Measurements from ENCODE around the gene TSPAN12.
"Not testable (repeated sequence)": the region's sequence is repeated elsewhere in the genome, so short reads cannot be mapped to it uniquely, and the experiment has no call there.

Gene TSPAN12

GRCh38 chr7:120799813-120800475 lies 58.0 kb downstream of the TSPAN12 start:
- no peak for DNase-seq

GRCh38 chr7:120799147-120799546 lies 58.8 kb downstream of the TSPAN12 start:
- no peak for DNase-seq

- DNase-seq: no peak
These were observed 60.8 kb downstream of the TSPAN12 start for GRCh38 chr7:120797026-120797645.

- no peak for DNase-seq
These were observed 63.7 kb downstream of the TSPAN12 start for GRCh38 chr7:120794106-120794729.

GRCh38 chr7:120793213-120793936 lies 64.6 kb downstream of the TSPAN12 start:
- DNase-seq: no peak

- no peak for DNase-seq
These were observed 65.1 kb downstream of the TSPAN12 start for GRCh38 chr7:120792861-120793130.

- peak in 1 of 2 experiments; percentile 67 for DNase-seq
These were observed 65.7 kb downstream of the TSPAN12 start for GRCh38 chr7:120792091-120792860.

GRCh38 chr7:120785095-120785494 lies 72.8 kb downstream of the TSPAN12 start:
- DNase-seq: no peak

GRCh38 chr7:120783721-120784120 lies 74.2 kb downstream of the TSPAN12 start:
- DNase-seq: no peak

GRCh38 chr7:120783273-120783672 lies 74.7 kb downstream of the TSPAN12 start:
- no peak for DNase-seq

GRCh38 chr7:120781924-120782323 lies 76.0 kb downstream of the TSPAN12 start:
- not testable (repeated sequence) for DNase-seq

- DNase-seq: no peak
These were observed 77.0 kb downstream of the TSPAN12 start for GRCh38 chr7:120780938-120781337.

- not testable (repeated sequence) for DNase-seq
These were observed 77.5 kb downstream of the TSPAN12 start for GRCh38 chr7:120780451-120780850.

- not testable (repeated sequence) for DNase-seq
These were observed 78.9 kb downstream of the TSPAN12 start for GRCh38 chr7:120779078-120779477.

GRCh38 chr7:120775755-120776154 lies 82.2 kb downstream of the TSPAN12 start:
- DNase-seq: no peak

GRCh38 chr7:120774481-120774880 lies 83.5 kb downstream of the TSPAN12 start:
- no peak for DNase-seq

GRCh38 chr7:120770206-120770605 lies 87.7 kb downstream of the TSPAN12 start:
- DNase-seq: no peak

- DNase-seq: no peak
These were observed 97.1 kb downstream of the TSPAN12 start for GRCh38 chr7:120760851-120761250.

- DNase-seq: no peak
These were observed 97.9 kb downstream of the TSPAN12 start for GRCh38 chr7:120760050-120760449.

GRCh38 chr7:120743128-120743527 lies 114.8 kb downstream of the TSPAN12 start:
- no peak for DNase-seq

- DNase-seq: no peak
These were observed 115.6 kb downstream of the TSPAN12 start for GRCh38 chr7:120742372-120742771.

- DNase-seq: no peak
These were observed 116.4 kb downstream of the TSPAN12 start for GRCh38 chr7:120741371-120742042.
